Right hindlimb (tissue), 1 donor: ENCODE data around the gene USP48.
"Not testable (repeated sequence)": the region's sequence is repeated elsewhere in the genome, so short reads cannot be mapped to it uniquely, and the experiment has no call there.

Experiments
- DNase-seq: peaks from one replicate; pipeline ENCODE4 v3.0.0-alpha.2; 2018

The USP48 gene

GRCh38 chr1:21633992-21634805 lies 148.8 kb downstream of the USP48 start:
- no peak for DNase-seq

- no peak for DNase-seq
Measured at GRCh38 chr1:21633141-21633755, 149.7 kb downstream of the USP48 start.

DNA sequence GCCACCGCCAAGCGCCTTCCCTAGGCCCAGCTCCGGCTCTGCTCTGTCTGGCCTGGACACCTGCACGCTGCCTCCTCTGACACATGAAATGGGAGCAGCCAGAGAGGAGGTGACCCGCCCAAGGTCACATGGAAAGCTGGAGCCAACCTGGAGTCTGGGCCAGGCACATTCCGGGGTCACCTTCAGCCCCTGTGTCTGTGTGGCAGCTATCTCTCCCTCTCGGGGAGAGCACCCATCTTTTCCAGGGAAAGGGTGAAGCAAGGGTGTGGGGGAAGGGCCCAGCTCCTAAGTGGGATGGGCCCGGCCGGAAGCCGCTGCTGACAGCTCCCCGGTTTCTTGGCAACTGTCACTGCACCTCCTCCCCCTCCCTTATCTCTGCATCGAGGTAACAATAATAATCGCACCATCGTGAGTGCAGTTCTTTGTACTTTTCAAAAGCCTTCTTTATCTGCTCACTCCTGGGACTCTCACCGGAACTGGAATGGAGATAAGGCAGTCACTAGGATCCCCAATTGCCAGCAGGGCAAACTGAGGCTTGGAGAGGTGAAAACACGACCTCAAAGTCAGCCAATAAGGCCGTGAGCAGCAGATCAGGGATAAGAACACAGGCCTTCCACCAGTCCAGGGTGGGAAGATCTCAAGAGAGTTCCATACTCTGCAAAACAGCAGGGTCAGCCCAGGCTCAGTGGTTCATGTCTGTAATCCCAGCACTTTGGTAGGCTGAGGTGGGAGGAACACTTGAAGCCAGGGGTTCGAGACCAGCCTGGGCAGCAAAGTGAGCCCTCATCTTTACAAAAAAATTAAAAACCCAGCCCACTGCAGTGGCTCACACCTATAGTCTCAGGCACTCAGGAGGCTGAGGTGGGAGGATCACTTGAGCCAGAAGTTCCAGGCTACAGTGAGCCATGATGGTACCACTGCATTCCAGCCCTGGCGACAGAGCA lies 150.7 kb downstream of the USP48 start:
- DNase-seq = no peak

DNA sequence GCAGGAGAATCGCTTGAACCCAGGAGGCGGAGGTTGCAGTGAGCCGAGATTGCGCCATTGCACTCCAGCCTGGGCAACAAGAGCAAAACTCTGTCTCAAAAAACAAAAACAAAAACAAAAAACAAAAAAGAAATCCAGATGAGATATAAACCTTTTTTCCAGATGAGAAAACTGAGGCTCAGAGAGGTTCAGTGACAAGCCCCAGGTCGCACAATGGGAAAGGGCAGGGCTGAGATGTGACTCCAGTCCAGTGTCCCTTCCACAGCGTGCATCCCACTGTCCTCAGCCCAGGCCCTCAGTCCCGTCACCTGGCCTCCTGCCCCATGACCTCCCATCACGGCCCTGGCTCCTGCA lies 151.4 kb downstream of the USP48 start:
- not testable (repeated sequence) for DNase-seq

DNA sequence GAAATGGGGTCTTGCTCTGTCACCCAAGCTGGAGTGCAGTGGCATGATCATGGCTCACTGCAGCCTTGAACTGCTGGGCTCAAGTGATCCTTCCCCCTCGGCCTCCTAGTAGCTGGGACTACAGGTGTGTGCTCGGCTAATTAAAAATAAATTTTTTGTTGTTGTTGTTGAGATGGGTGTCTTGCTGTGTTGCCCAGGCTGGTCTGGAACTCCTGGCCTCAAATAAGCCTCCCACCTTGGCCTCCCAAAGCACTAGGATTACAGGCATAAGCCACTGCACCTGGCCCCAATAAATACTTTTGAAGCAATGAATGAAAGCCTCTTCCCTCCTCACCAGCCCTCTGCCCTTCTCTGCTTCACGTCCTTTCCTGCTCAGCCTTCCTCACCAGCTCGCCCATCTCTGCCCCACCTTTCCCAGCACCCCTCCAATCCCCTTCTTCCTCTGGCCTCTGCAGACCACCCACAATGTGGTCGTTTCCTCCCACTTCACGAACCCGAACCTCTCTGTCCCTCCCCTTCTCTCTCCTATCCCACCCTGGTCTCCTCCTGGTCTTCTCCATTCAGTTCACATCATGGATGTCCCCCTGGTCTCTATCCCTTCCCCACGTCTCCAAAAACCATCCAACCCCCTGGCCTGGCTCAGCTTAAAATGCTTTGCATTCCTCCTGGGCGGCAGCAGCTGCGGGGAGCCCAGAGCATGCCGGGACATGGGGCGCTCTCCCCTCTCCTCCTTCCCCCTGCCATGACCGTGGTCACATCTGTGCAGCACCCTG lies 152.2 kb downstream of the USP48 start:
- DNase-seq = no peak

DNA sequence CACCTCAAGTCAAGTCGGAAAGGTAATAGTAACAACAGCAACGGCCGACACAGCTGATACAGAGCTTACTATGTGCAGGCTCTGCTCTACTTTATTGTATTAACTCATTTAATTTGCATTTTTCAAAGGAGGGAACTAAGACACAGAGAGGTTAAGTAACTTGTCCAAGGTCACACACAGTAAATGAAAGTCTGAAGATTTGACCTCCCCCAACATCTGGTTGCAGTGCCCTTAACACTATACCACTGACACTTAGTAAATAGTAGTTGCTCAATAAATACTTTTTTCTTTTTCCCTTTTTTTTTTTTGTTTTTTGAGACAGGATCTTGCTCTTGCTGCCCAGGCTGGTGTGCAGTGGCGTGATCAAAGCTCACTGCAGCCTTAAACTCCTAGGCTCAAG lies 153.0 kb downstream of the USP48 start:
- DNase-seq = no peak

GRCh38 chr1:21628798-21629393 lies 154.1 kb downstream of the USP48 start:
- DNase-seq = no peak
